ENCODE results near the gene JADE1.

- TF ChIP-seq GATA3 (IDR thresholded peaks at IDR 0.05; ENCODE audit: low read depth, low read length) (no peak), GATA2 (IDR thresholded peaks at IDR 0.05; ENCODE audit: low read depth, low read length) (no peak)
Measured at GRCh38 chr4:128825226-128825625, 15.7 kb downstream of the JADE1 start.

All from SH-SY5Y (cell line).